GM19240 (cell line): ENCODE measurements around the gene NAA35.
"Not testable (repeated sequence)": the region's sequence is repeated elsewhere in the genome, so short reads cannot be mapped to it uniquely, and the experiment has no call there.

ENCODE experiments used
- DNase-seq: peaks from one replicate; pipeline ENCODE4 v3.0.0; 2011; ENCODE audit warnings: low spot score; ENCODE audit not compliant: insufficient read length

The NAA35 gene

GRCh38 chr9:85940832-85941621, at the start of gene NAA35:
TSS of gene NAA35 (plus strand) at chr9:85941146. CDS start at chr9:85942160, 1,014 bp downstream.
- DNase-seq = peak; percentile 86

DNA sequence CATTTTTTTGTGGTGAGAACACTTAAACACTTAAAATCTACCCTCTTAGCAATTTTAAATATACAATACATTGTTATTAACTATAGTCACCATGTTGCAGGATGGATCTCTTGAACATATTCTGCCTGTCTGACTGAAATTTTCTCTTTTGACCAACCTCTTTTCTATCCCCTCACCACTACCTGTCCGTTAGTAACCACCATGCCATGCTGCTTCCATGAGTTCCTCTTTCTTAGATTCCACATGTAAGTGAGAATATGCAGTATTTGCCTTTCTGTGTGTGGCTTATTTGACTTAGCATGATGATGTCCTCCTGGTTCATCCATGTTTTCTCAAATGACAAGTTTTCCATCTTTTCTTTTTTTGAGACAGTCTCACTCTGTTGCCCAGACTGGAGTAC, 48.5 kb upstream of the NAA35 start:
- no peak for DNase-seq

- DNase-seq = no peak
These were observed 45.3 kb upstream of the NAA35 start for GRCh38 chr9:85895685-85896084.

- no peak for DNase-seq
These were observed 43.1 kb upstream of the NAA35 start for GRCh38 chr9:85897848-85898247.

DNA sequence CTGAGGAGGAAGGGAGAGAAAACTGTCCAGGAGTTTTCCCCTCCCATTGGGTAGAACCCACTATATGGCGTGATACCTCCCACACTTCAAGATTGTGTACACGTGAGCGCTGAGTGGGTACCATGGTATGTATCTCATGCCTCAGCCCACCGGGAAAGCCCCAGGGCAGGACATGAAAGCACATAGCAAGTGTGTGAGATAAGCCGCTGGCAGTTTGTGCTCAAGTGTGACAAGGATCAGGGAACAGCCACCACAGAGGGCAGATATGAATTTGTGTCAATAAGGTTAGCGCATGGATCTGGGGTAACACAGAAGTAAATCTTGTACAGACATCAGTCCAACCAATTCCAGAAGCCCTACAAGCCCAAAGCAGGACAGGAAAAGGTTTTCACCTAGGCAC, 42.6 kb upstream of the NAA35 start:
- no peak for DNase-seq

- no peak for DNase-seq
These were observed 41.6 kb upstream of the NAA35 start for GRCh38 chr9:85899388-85899787.

- no peak for DNase-seq
These were observed 40.3 kb upstream of the NAA35 start for GRCh38 chr9:85900504-85901201.

DNA sequence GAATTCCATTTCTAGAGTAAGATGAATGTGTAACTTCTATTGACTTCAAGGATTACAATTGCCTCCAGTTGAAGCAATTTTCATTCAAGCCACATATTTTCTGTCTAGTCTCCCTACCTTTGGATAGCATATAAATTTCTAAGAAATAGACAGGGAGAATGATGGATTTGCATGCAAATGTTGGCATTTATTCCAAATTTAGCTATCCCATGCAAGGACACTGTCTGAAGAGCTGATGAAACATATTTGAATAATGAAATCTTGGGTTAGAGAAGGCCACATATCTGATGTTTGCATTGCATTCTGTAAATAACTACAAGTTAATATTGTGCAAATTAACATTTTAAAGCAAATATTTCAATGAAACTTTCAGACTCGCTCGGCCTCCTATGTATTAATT, 36.0 kb upstream of the NAA35 start:
- DNase-seq = no peak

DNA sequence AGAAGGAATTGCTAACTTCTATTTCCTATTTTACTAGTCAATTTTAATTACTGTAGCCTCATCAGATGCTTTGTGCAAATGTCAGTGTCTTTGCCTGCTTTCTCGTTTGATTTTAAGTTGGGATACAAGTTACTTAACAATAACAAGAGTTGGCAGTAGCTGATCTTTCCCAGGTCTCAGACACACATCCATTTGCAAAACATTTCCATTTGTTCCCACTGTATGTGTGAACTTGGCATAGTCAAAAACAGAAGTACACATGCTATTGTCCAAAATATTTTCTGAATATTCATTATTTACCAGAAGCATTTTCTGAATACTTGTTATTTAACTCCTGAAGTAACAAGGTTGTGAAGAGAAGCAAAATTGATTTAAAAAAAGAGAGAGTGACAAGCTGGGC, 35.0 kb upstream of the NAA35 start:
- no peak for DNase-seq

- no peak for DNase-seq
These were observed 31.6 kb upstream of the NAA35 start for GRCh38 chr9:85909390-85909789.

DNA sequence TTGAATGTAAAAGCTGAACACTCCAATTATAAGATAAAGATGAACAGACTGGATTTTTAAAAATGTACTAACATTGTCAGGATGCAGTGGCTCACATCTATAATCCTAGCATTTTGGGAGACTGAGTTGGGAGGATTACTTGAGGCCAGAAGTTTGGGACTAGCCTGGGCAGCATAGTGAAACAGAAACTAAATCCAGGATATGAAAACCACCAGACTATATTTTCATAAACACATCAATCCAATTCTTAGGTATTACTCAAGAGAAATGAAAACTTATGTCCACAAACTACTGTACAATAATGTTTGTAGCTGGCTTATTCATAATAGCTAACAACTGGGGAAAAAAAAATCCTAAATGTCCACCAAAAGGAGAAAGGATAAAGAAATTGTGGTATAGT, 26.8 kb upstream of the NAA35 start:
- no peak for DNase-seq

DNA sequence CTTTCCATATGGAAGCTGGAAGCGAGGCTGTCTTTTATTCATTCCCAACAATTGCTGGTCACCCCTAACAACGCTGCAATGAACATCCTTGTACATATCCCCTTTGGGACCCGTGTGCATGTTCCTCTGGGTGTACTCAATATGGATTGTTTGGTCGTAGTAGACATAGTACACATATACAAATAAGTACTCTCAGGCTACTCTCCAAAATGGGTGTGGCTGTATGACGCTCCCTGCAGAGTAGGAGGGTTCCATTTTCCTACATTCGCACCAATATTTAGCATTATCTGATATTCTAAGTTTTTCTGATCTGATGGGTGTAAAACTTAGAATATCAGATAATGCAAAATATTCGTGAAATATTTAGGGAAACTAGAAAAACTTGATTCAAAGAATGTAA, 23.2 kb upstream of the NAA35 start:
- DNase-seq = no peak

DNA sequence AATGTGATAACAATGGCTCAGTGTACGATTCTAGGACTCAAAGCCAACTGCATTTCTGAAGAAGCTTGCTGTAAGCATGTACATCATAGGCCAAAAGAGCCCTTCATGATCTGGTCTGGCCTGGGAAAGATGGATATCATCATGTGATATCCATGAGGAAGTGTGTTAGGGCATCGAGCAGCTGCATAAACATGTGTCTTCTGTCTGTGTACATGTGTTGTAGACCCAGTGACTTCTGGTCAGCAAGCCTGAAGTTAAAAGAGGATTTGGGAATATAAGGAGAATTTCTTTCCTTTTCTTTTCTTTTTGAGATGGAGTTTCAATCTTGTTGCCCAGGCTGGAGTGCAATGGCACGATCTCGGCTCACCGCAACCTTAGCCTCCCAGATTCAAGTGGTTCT, 15.5 kb upstream of the NAA35 start:
- DNase-seq = no peak

DNA sequence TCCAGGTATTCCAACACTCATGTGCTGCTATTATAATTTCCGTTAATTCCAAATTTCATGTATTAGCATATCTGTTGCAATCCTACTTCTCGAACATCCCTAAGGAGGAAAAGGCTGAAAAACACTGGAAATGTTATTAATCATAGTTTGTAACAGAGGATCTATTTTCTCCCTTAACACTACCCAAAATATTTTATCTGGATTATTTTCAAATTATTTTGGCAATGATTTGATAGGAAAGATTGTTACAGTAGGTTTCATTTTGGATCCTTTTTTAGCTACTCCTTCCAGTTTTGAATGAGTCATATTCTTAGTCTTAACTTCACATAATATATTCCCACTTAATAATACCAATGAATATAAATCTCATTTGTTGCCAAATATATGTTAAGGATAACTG, 13.9 kb upstream of the NAA35 start:
- DNase-seq = no peak

GRCh38 chr9:85931495-85931894, 9.5 kb upstream of the NAA35 start:
- DNase-seq = no peak

- DNase-seq = not testable (repeated sequence)
These were observed 5.0 kb upstream of the NAA35 start for GRCh38 chr9:85935950-85936349.

DNA sequence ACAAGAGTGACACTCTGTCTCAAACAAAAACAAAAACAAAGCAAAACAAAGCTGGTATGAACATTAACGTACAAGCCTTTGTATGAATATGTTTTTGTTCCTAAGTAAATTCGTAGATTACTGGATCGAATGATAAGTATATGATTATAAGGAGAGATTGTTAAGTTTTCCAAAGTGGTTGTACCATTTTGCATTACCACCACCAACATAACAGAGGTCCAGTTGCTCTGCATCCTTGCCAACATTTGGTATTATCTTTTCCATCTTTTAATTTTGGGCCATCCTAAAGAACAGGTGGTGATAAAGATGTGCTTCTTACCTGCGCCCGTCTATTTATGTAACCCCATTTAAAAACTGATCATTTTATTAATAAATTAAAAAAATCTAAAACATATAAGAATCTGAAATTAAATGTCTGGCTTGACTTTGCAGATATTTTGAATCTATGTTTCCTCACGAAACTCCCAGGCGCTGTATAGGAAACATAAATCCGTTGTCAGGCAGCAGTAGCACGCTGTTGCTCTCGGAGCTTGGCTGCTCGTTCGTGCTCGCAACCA, 593 bp upstream of the NAA35 start:
- DNase-seq = no peak

DNA sequence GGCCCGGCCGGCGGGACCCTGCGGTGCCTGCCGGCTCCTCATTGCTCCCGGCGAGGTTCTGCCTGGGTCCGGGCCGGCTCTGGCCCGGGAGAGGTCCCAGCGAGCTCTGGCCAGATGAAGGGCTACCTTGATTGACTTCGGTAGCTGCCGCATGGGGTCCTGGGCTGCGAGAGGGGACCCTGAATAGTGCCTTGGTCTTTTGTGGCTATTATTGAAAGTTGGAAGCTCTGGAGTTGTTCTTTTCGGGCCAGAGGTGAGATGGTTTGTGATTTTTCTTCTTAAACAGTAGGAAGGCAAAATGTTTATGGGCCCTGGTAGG, 635 bp downstream of the NAA35 start:
- no peak for DNase-seq

GRCh38 chr9:85941966-85942912, 1.3 kb downstream of the NAA35 start:
- no peak for DNase-seq

- no peak for DNase-seq
These were observed 2.2 kb downstream of the NAA35 start for GRCh38 chr9:85942913-85943709.
